PC-9 (cell line): ENCODE results near the gene NHSL1. TPM values are rescaled to one million over a fixed set of nuclear protein-coding genes. Genes with fewer than 3 reads are reported as not detected.

Experiments used
- BruUV-seq: library from RNA; stranded (reverse); fragments of 400-500 nt; replicated peaks from 2 replicates; lab custom pipeline; 2021; lab: Mats Ljungman, UMichigan
- CTCF ChIA-PET: fragments of 300-600 bp; sonication (Branson Sonifier 250); formaldehyde crosslinking; loops from one replicate; lab custom pipeline; 2022; ENCODE audit warnings: antibody characterized with exemption; lab: Charles Lee
- POLR2A ChIA-PET: fragments of 300-600 bp; sonication (Branson Sonifier 250); formaldehyde crosslinking; loops from one replicate; lab custom pipeline; 2022; ENCODE audit warnings: antibody characterized with exemption; ENCODE audit not compliant: unreplicated experiment; lab: Charles Lee
- DNase-seq, 2 experiments: peaks; one replicate each; pipeline versions ENCODE4 v3.0.0 to v3.0.0-alpha.2; 2015 to 2022; ENCODE audit warnings: mixed read lengths in 1 of 2
- H2AFZ ChIP-seq: fragments of 200-600 bp; sonication (generic); 2 replicates; pipeline ENCODE4 v1.8.1; 2017; ENCODE audit warnings: antibody characterized with exemption
- H3F3A ChIP-seq: fragments of 200-600 bp; sonication (generic); 2 replicates; pipeline ENCODE4 v1.8.1; 2017; ENCODE audit warnings: antibody characterized with exemption, mild to moderate bottlenecking, low read depth; ENCODE audit not compliant: insufficient read depth
- H3K27ac ChIP-seq: fragments of 200-600 bp; sonication (generic); 2 replicates; pipeline ENCODE4 v1.6.1; 2016; ENCODE audit warnings: mixed run types
- H3K27me3 ChIP-seq: fragments of 200-600 bp; sonication (generic); 2 replicates; pipeline ENCODE4 v1.6.1; 2016; ENCODE audit warnings: low read depth, mixed run types; ENCODE audit not compliant: insufficient read depth
- H3K36me3 ChIP-seq: fragments of 200-600 bp; sonication (generic); 2 replicates; pipeline ENCODE4 v1.6.1; 2016; ENCODE audit warnings: low read depth, mixed run types
- H3K4me1 ChIP-seq: fragments of 200-600 bp; sonication (generic); replicated peaks from 2 replicates; pipeline ENCODE4 v1.6.1; 2016; ENCODE audit warnings: mixed run types; ENCODE audit not compliant: insufficient read depth
- H3K4me2 ChIP-seq: fragments of 200-600 bp; sonication (generic); 2 replicates; pipeline ENCODE4 v1.6.1; 2017; ENCODE audit warnings: mixed run types
- H3K4me3 ChIP-seq: fragments of 200-600 bp; sonication (generic); 2 replicates; pipeline ENCODE4 v1.6.1; 2016; ENCODE audit warnings: mixed run types
- H3K79me2 ChIP-seq: fragments of 200-600 bp; sonication (generic); 2 replicates; pipeline ENCODE4 v1.6.1; 2017; ENCODE audit warnings: low read depth, mixed run types
- H3K9me2 ChIP-seq: fragments of 200-600 bp; sonication (generic); 2 replicates; pipeline ENCODE4 v1.8.1; 2017; ENCODE audit warnings: mild to moderate bottlenecking; ENCODE audit not compliant: insufficient read depth
- H3K9me3 ChIP-seq: fragments of 200-600 bp; sonication (generic); 2 replicates; pipeline ENCODE4 v1.8.1; 2016; ENCODE audit warnings: low read depth; ENCODE audit not compliant: insufficient read depth
- H4K20me1 ChIP-seq: fragments of 200-600 bp; sonication (generic); 2 replicates; pipeline ENCODE4 v1.8.1; 2017; ENCODE audit not compliant: insufficient read depth
- CTCF ChIP-seq: fragments of 200-600 bp; sonication (generic); conservative IDR thresholded peaks from 2 replicates; pipeline ENCODE4 v1.6.1; 2017; ENCODE audit warnings: mixed run types, antibody characterized with exemption, mild to moderate bottlenecking, moderate library complexity
- EZH2 ChIP-seq: fragments of 200-600 bp; sonication (generic); IDR thresholded peaks from 2 replicates; pipeline ENCODE4 v1.8.0; 2017; ENCODE audit warnings: antibody characterized with exemption, low read depth
- intact Hi-C: fragments of 100-400 bp; cut with micrococcal nuclease; formaldehyde crosslinking; loops from one replicate; pipeline ENCODE4 v1.10.0; 2022; ENCODE audit not compliant: unreplicated experiment
- total RNA-seq: library from RNA; stranded (reverse); gene quantifications from 2 replicates; pipeline ENCODE4 v1.2.3, GENCODE V29; 2021

NHSL1 gene
- total RNA-seq, 1 experiment from 2014 or later, result 17.5 TPM

- no peak for DNase-seq
- intact Hi-C loops, result no loop called here
- H3K9me2 ChIP-seq, result no peaks in the 10 kb centered on the region
- no peaks in the 10 kb centered on the region; the same call in 1 of the 2 replicates for H3K36me3 ChIP-seq
- H3K4me1 ChIP-seq, result 0 out of 2 replicates have a peak, but pooled peaks cover 5% of the 10 kb centered on the region
- H3F3A ChIP-seq, result no peaks in the 10 kb centered on the region; the same call in 1 of the 2 replicates
- H3K9me3 ChIP-seq, result no peaks in the 10 kb centered on the region
- ChIA-PET POLR2A (no interaction called here), CTCF (no interaction called here)
- H3K27me3 ChIP-seq, result no peaks in the 10 kb centered on the region
- no peak overlapping the region for H3K4me3 ChIP-seq
- no peaks in the 10 kb centered on the region for H3K79me2 ChIP-seq
- 0 out of 2 replicates have a peak, but pooled peaks cover 3% of the 10 kb centered on the region for H4K20me1 ChIP-seq
- BruUV-seq, result no TSS peak
- H2AFZ ChIP-seq, result no peak overlapping the region
- no peak overlapping the region for H3K27ac ChIP-seq
- no peak for TF ChIP-seq EZH2
- no peak for TF ChIP-seq CTCF
- H3K4me2 ChIP-seq, result no peak overlapping the region
Measured at GRCh38 chr6:138484018-138484731, 15.1 kb downstream of the NHSL1 start.

- no peak for DNase-seq
- Histone ChIP-seq H2AFZ (no peak overlapping the region), H3K4me3 (no peak overlapping the region), H3K4me2 (no peak overlapping the region), H3K27me3 (no peaks in the 10 kb centered on the region), H3K9me3 (no peaks in the 10 kb centered on the region), H3K4me1 (peaks cover 11% of the 10 kb centered on the region; the same call in 1 of the 2 replicates), H3K27ac (no peak overlapping the region), H3K36me3 (no peaks in the 10 kb centered on the region), H3K79me2 (no peaks in the 10 kb centered on the region), H3F3A (peaks cover 6% of the 10 kb centered on the region; the same call in 1 of the 2 replicates), H3K9me2 (no peaks in the 10 kb centered on the region), H4K20me1 (0 out of 2 replicates have a peak, but pooled peaks cover 3% of the 10 kb centered on the region)
- CTCF ChIA-PET, result no interaction called here
- intact Hi-C loops, result no loop called here
- TF ChIP-seq EZH2 (no peak), CTCF (no peak)
- BruUV-seq, result no TSS peak
- POLR2A ChIA-PET, result no interaction called here
Measured at GRCh38 chr6:138482816-138483215, 16.5 kb downstream of the NHSL1 start.

- BruUV-seq, result no TSS peak
- intact Hi-C loops, result no loop called here
- Histone ChIP-seq H3K27ac (no peak overlapping the region), H3K79me2 (no peaks in the 10 kb centered on the region), H3K27me3 (no peaks in the 10 kb centered on the region), H3K4me1 (peaks cover 11% of the 10 kb centered on the region; the same call in 1 of the 2 replicates), H3F3A (peaks cover 6% of the 10 kb centered on the region; the same call in 1 of the 2 replicates), H3K4me3 (no peak overlapping the region), H3K36me3 (no peaks in the 10 kb centered on the region), H4K20me1 (0 out of 2 replicates have a peak, but pooled peaks cover 3% of the 10 kb centered on the region), H3K9me3 (no peaks in the 10 kb centered on the region), H3K4me2 (no peak overlapping the region), H2AFZ (no peak overlapping the region), H3K9me2 (no peaks in the 10 kb centered on the region)
- DNase-seq, result no peak
- ChIA-PET POLR2A (no interaction called here), CTCF (no interaction called here)
- TF ChIP-seq CTCF (no peak), EZH2 (no peak)
Measured at GRCh38 chr6:138480279-138480949, 18.9 kb downstream of the NHSL1 start.
